ENCODE results near the gene OTUD5.

DNA sequence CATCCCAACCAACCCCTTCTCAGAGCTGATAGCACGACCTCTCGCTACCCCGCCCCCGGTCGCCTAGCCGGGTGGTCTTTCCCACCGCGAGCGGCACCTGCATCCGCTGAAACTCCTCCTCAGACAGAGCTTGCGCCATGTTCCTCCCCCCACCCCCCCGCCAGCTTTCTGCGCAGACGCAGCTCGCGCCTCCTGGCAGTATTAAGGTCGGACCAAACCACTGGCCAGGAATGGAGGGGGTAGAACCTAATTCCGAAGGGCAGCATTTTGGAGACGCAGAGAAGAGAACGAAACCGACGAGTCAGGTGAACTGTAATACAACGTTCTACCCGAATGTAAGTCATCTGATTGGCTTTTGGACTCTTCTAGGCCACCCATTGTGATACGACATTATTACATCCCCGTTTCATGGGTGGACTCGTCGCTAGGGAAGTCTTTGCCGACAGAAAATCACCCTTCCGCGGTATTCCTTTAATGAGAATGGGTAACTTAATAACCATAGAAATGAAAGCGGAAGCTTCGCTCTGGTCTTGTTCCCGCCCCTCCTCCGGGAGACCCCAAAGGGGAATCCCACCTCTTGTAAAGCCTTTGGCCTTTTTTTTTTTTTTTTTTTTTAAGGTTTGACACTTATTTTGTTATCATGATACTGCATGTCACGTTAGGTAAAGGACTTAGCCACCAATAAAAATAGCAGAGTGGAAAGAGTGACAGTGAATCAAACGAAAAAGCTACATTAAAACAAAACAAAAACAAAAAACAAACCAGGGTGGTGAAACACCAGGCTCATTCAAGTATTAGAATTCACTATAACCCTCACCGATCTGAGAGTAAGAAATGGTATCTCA lies 44.9 kb upstream of the OTUD5 start, which contains the start of gene GRIPAP1:
- TF ChIP-seq CTCF (IDR thresholded peaks at IDR 0.05): no peak
- no peak for TF ChIP-seq POLR2A (IDR thresholded peaks at IDR 0.05)

All from heart left ventricle (tissue), 13 donors.